Measurements from ENCODE around the gene GMNN. TPM values are rescaled to one million over a fixed set of nuclear protein-coding genes. Genes with fewer than 3 reads are reported as not detected.
"Not testable (repeated sequence)": the region's sequence is repeated elsewhere in the genome, so short reads cannot be mapped to it uniquely, and the experiment has no call there.

GMNN gene
- total RNA-seq, 1 experiment from 2014 or later: 53.1 TPM

- H3K4me3 ChIP-seq (ENCODE audit: low read depth in 2 of 2, low read length in 2 of 2); DNase-seq (ENCODE audit: low read depth, low spot score); H3K4me1 ChIP-seq (ENCODE audit: control insufficient read depth, insufficient read depth, low read length); H3K27ac ChIP-seq (ENCODE audit: low read length); H3K36me3 ChIP-seq (ENCODE audit: control insufficient read depth, insufficient read depth, low read length); in situ Hi-C loops (cut with HindIII; ENCODE audit: low pct_unique_long_range_greater_than_20kb, low sequenced_read_pairs); H3K9me3 ChIP-seq (ENCODE audit: control insufficient read depth, insufficient read depth, low read depth, low read length); H3K27me3 ChIP-seq (ENCODE audit: control insufficient read depth, insufficient read depth, low read length); intact Hi-C loops (cut with micrococcal nuclease; ENCODE audit: unreplicated experiment); ATAC-seq; BruUV-seq (replicated peaks): not testable (repeated sequence)
- POLR2A ChIA-PET: interaction anchor here (0.6 kb wide), 1 partner anchor 312 kb away, joined by 11 read pairs; no protein-coding TSS in a partner anchor
- CTCF ChIA-PET: interaction anchor here (0.6 kb wide), 1 partner anchor 322 kb away, joined by 4 read pairs; no protein-coding TSS in a partner anchor
Measured at GRCh38 chr6:24754378-24754777, 20.4 kb upstream of the GMNN start.

- no peak for TF ChIP-seq TCF7L2 (IDR thresholded peaks at IDR 0.05; ENCODE audit: low read depth, low read length)
- no peak for TF ChIP-seq POLR2AphosphoS5 (IDR thresholded peaks at IDR 0.05; ENCODE audit: low read depth, low read length)
- TF ChIP-seq SIN3A (IDR thresholded peaks at IDR 0.05; ENCODE audit: borderline replicate concordance, insufficient read depth, low read depth, low read length): no peak
- no peak for TF ChIP-seq CTCF (IDR thresholded peaks at IDR 0.05)
- no peak for TF ChIP-seq REST (IDR thresholded peaks at IDR 0.05; ENCODE audit: insufficient read depth in 1 of 2, low read depth in 2 of 2, low read length in 1 of 2)
- CTCF ChIA-PET: no interaction called here
Measured at GRCh38 chr6:24755279-24755678, 19.5 kb upstream of the GMNN start.

GRCh38 chr6:24757611-24758010 is 17.1 kb upstream of the GMNN start:
- Histone ChIP-seq H3K27me3 (ENCODE audit: control insufficient read depth, insufficient read depth, low read length) (no peaks in the 10 kb centered on the region), H3K27ac (ENCODE audit: low read length) (no peak overlapping the region), H3K9me3 (ENCODE audit: control insufficient read depth, insufficient read depth, low read depth, low read length) (no peaks in the 10 kb centered on the region), H3K4me1 (ENCODE audit: control insufficient read depth, insufficient read depth, low read length) (no peaks in the 10 kb centered on the region), H3K4me3 (ENCODE audit: low read depth in 2 of 2, low read length in 2 of 2) (no peak overlapping the region), H3K36me3 (ENCODE audit: control insufficient read depth, insufficient read depth, low read length) (no peaks in the 10 kb centered on the region)
- in situ Hi-C loops (cut with HindIII; ENCODE audit: low pct_unique_long_range_greater_than_20kb, low sequenced_read_pairs): no loop called here
- BruUV-seq (replicated peaks): no TSS peak
- TF ChIP-seq TCF7L2 (IDR thresholded peaks at IDR 0.05; ENCODE audit: low read depth, low read length): no peak
- intact Hi-C loops (cut with micrococcal nuclease; ENCODE audit: unreplicated experiment): no loop called here
- DNase-seq (ENCODE audit: low read depth, low spot score) (no peak), ATAC-seq (no peak)
- POLR2A ChIA-PET: no interaction called here
- CTCF ChIA-PET: no interaction called here

More at GRCh38 chr6:24755279-24755678, 19.5 kb upstream of the GMNN start:
- DNase-seq (ENCODE audit: low read depth, low spot score) (no peak), ATAC-seq (no peak)
- no TSS peak for BruUV-seq (replicated peaks)
- POLR2A ChIA-PET: interaction anchor here (0.6 kb wide), 1 partner anchor 313 kb away, joined by 11 read pairs; no protein-coding TSS in a partner anchor
- Histone ChIP-seq H3K36me3 (ENCODE audit: control insufficient read depth, insufficient read depth, low read length) (no peaks in the 10 kb centered on the region), H3K4me3 (ENCODE audit: low read depth in 2 of 2, low read length in 2 of 2) (no peak overlapping the region), H3K27ac (ENCODE audit: low read length) (no peak overlapping the region), H3K9me3 (ENCODE audit: control insufficient read depth, insufficient read depth, low read depth, low read length) (no peaks in the 10 kb centered on the region), H3K4me1 (ENCODE audit: control insufficient read depth, insufficient read depth, low read length) (no peaks in the 10 kb centered on the region), H3K27me3 (ENCODE audit: control insufficient read depth, insufficient read depth, low read length) (no peaks in the 10 kb centered on the region)
- in situ Hi-C loops (cut with HindIII; ENCODE audit: low pct_unique_long_range_greater_than_20kb, low sequenced_read_pairs): no loop called here
- intact Hi-C loops (cut with micrococcal nuclease; ENCODE audit: unreplicated experiment): no loop called here

All from Panc1 (cell line).